IPS-18c (cell line): ENCODE measurements around the gene PDPN.
A peak's percentile ranks its signal among the peaks of the same experiment; 100 is the strongest.
"Not testable (repeated sequence)": the region's sequence is repeated elsewhere in the genome, so short reads cannot be mapped to it uniquely, and the experiment has no call there.

Experiments
- H3K4me3 ChIP-seq: 2 replicates; pipeline ENCODE4 v1.7.0; 2013; ENCODE audit warnings: low read depth, mild to moderate bottlenecking, low read length, moderate library complexity; ENCODE audit not compliant: insufficient read depth
- H3K9me3 ChIP-seq: one replicate; pipeline ENCODE4 v1.6.1; 2013; ENCODE audit warnings: mild to moderate bottlenecking, low read length, moderate library complexity; ENCODE audit not compliant: control insufficient read depth, insufficient read depth

The PDPN gene, protein sequence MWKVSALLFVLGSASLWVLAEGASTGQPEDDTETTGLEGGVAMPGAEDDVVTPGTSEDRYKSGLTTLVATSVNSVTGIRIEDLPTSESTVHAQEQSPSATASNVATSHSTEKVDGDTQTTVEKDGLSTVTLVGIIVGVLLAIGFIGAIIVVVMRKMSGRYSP

DNA sequence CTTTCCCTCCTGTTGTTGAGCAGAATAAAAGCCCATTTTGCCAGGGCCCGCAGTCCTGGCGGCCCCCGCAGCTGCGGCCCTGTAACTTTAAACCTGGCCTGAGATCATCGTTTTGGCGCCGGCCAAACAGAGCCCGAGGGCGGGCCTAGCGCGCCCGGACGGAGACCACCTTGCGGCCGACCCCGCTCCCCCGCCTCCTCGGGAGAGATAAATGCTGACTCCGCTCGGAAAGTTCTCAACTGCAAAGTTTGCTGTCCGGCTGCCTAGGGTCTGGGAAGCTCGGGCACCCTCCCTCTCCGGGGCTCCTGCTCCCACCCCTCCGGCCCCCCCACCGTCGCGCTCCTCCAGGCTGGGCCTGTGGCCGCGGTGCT, at the start of gene PDPN:
Gene PDPN, plus strand, starts transcription at position 238 of the 371 bp plus-strand sequence. CDS start 202 bp downstream, outside the sequence.
- peak within 1 kb of the TSS; percentile 85 for H3K4me3 ChIP-seq
- no peaks in the 10 kb centered on the region for H3K9me3 ChIP-seq

DNA sequence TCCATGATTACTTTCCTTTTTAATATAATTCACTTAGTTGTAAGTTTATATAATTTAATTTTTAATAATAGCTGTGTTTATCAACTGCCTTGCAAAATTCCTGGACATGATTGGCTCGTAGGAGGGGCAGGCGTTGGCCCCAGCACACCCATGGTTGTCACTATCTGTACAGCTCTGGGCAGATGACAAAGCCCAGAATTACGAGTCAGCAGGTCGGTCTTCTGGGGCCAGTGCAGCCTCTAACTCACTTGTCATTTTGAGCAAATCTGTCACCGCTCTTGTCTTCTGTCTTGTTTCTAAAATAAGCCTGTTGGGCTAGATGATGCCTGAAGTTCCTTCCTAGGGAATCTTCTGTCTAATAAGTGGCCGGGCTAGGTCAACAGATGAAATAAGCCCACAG, 48.4 kb upstream of the PDPN start:
- Histone ChIP-seq H3K4me3 (no peak overlapping the region), H3K9me3 (no peaks in the 10 kb centered on the region)

DNA sequence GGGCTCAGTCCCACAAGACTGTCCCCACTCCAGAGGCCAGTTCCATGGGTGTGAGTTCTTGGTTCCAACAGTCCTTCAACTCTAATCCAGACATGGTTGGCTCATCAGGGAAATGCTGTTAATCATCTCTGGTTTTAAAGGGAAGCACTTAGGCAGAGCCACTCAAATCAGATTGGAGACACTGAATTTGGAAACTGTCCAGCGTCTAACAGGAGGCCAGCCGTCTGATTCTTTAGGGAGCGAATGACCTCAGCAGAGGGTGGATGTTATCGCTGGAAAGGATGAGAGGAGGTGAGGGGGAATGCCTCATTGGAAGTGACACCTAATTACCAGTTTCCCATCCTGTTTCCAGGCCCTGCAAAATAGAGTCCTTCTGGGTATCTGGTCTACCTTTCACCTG, 47.1 kb upstream of the PDPN start:
- no peak overlapping the region for H3K4me3 ChIP-seq
- H3K9me3 ChIP-seq, result no peaks in the 10 kb centered on the region

DNA sequence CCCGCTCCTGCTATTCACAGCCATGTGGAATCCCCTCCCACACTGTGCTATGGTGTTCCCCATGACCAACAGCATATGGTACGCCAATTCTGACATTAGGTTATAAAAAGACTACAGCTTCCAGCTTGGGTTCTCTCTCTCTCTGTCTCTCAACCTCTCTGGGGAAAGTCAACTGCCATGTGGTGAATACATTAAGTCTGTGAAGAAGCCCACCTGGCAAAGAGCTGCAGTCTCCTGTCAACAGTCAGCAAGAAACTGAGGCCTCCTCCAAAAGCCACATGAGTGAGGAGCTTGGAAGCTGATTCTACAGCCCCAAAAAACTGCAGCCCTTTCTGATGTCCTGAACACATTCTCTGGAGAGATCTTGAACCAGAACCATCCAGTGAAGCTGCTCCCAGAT, 44.8 kb upstream of the PDPN start:
- no peak overlapping the region for H3K4me3 ChIP-seq
- no peaks in the 10 kb centered on the region for H3K9me3 ChIP-seq

DNA sequence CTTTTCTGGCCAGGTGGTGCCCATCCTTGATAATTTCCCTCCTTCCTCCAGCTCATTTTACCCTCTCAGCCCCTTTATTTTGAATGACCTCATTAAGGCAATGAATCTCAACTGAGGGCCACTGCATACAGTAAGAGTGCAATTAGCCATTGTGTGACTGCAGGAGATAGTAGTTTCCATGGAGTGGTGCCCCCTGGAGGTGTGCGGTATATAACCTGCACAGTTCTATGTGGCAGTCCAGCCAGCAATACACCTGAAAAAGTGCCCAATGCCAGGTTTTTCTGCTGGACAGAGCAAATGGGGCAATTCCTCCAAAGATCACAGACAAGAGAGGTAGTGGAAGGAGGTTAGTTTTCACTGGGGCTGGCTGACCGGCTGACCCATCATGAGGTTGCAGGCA, 43.9 kb upstream of the PDPN start:
- Histone ChIP-seq H3K9me3 (no peaks in the 10 kb centered on the region), H3K4me3 (no peak overlapping the region)

DNA sequence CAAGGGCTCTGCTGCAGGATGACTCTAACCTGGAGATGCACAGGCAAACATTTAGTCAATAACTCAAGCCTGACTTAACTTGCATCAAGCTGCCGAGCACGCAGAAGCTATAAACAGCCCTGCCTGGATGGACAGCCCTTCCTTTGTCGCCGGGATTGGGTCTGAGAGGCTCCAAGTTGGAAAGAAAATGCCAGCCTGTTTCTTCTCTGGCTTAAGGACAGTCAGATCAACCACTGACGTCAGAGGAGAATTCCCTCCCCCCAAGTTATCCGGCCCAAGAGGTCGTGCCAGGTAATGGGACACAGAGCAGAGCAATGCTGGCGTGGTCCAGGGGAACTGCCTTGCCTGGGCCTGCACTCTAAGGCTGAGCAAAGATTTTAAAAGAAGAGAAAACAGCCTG, 42.8 kb upstream of the PDPN start:
- H3K9me3 ChIP-seq, result no peaks in the 10 kb centered on the region

DNA sequence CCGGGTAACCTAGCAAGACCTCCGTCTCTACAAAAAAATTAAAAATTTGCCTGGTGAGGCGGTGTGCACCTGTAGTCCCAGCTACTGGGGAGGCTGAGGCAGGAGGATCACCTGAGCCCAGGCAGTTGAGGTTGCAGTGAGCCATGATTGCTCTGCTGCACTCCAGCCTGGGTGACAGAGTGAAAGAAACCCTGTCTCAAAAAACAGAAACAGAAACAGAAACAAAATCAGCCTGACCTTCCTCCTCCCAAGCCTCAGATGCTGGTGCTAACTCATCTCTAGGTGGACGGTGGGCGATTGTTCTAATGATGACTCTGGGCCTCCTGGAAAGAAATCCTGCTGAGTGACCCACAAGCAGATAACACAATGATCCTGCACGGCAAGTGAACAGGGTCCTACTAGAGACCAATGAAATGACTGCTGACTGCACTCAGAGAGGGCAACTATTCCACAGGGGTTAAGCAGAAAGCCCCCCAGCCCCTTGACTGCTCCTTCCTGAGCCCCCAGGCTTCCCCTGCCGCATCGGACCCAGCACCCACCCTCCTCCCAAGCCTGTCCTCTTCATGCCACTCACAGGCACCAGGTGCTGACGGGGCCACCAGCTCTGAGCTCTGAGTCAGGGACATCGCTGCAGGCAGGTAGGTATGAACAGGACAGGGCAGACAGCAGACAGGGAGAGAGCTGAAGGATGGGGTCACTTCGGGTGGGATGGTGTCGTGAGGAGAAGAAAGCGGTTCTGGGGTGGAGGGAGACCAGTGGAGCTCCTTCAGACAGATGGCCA, 42.0 kb upstream of the PDPN start:
- Histone ChIP-seq H3K9me3 (no peaks in the 10 kb centered on the region), H3K4me3 (no peak overlapping the region)

More for the DNA sequence above, 42.8 kb upstream of the PDPN start:
- no peak overlapping the region for H3K4me3 ChIP-seq

DNA sequence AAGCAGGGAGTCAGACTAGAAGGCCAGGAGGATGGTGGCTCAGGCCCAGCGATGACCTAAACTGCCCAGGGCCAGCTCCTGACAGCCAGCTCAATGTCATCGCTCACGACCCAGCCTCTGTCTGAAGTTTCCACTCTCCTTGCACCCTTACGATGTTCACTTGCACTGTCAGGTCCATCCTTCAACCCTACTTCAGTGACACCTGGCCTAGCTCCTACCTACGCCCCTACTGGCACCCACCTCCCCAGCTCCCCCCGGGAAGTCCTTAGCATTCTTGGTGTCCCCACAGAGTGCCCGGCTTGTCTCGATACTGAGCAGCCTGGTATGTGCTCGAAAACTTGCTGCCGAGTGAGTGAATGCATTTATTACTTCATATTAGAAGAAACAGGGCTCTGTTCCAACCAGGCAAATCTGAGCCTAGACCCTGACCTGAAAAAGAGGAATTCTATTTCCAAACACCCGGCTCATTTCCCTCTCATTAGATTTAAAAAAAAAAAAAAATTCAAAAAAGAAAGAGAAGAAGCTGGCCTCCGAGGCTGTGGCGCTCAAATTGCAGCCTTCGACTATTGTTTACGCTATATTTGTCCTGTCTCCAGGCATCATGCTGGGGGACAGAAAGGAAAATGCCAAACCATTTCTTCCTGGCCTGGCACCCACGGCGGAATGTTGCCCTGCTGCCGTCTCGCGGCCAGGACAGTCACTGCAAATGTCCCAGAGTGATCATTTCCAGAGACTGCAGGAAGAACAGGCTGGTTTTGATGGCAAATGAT, 40.0 kb upstream of the PDPN start:
- no peaks in the 10 kb centered on the region for H3K9me3 ChIP-seq

DNA sequence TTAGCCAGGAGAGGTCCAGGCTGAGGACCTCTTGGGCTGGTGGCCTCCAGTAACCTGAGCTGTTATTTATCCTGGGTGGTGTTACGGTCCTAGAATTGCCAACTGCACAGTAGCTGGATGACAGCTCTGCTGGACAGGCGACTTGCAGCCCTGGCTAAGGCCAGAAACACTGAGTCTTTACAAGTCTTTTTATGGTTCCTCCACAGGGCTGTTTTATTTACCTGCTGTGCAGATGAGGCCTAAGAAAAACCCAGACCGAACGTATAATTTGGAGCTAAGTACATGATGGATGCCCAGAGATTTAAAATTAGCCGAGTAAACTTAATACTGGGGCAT, 39.4 kb upstream of the PDPN start:
- H3K4me3 ChIP-seq, result no peak overlapping the region
- no peaks in the 10 kb centered on the region for H3K9me3 ChIP-seq

More for the DNA sequence above, 40.0 kb upstream of the PDPN start:
- H3K4me3 ChIP-seq, result no peak overlapping the region

DNA sequence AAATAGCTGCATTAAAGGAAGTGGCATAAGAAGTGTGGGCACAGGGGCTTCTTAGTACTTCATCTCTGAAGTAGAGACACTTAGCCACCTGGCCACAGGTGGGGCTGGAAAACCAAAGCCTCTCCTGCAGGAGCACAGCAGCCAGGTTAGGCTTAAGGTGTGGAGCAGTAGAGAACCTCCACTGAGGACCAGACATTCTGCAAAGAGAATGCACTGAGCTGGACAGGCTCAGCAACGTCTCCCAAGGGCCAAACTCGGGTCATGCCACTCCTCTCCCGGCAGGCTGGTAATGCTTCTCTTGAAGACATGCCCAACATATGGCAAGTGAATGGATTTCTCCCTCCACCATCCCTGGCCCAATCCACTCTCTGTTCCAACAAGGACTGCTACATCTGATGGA, 36.8 kb upstream of the PDPN start:
- Histone ChIP-seq H3K9me3 (no peaks in the 10 kb centered on the region), H3K4me3 (no peak overlapping the region)

DNA sequence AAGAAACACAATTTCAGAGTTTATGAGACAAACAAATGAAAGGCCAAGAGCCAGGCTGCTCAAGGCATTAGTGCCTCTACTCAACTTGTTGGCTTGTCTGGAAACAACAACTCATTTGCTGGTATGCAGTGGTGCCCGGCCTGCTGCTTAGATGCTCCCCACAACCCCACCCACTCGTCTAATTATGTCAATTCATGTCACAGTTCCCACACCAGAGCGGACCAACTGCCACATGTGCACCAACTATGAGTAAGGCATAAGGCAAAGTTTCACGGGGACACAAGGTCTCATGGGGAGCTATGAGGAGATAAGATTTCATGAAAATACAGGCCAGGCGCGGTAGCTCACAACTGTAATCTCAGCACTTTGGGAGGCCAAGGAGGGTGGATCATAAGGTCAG, 35.4 kb upstream of the PDPN start:
- no peak overlapping the region for H3K4me3 ChIP-seq
- no peaks in the 10 kb centered on the region for H3K9me3 ChIP-seq

DNA sequence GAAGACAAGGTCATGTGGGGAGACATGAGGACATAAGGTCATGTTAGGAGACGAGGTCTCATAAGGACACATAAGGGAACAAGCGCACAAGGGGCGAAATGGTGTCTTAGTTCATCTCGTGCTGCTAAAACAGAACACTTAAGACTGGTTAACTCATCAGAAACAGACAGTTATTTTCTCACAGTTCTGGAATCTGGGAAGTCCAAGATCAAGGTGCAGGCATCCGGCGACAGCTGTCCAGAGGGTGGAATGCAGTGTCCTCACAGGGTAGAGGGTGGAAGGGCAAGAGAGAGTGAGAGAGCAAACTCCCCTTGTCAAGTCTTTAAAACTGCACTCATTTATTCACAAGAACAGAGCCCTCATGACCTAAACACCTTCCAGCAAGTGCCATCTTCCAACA, 34.6 kb upstream of the PDPN start:
- Histone ChIP-seq H3K9me3 (no peaks in the 10 kb centered on the region), H3K4me3 (no peak overlapping the region)

DNA sequence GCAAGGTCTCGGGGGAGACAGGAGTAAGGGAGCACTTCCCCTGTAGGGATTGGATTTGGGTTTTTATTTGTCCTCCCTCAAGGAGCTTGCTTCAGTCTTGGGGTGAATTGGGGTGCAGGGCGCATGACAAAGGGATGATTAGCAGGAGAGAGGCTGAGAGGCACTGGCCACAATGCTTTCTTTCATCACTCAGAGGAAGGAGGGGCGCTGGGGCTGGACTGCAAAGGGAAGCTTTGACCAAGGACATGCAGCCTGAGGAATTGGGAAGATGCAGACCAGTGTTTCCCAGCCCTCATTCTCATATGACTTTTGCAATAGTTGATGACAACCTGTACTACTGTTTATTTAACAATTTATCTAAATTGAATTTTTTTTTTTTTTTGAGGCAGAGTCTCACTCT, 34.1 kb upstream of the PDPN start:
- H3K4me3 ChIP-seq, result no peak overlapping the region
- no peaks in the 10 kb centered on the region for H3K9me3 ChIP-seq

DNA sequence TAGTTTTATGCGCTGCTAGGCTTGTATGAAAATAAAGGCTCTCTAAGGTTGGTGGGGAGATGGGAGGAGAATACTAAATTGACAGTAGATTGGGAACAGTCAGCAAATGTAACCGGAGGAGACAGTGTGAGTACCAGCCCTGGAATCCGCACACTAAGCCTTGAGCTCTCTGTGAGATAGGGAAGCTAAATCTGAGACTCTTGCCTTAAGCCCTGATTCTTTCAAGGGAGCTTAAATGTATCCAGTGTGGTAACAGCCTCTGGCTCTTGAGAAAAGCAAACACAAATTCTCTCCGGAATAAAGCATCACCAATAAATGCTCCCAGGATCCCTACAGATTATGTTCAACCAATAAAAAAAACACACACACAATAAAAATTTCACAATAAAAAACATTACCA, 33.0 kb upstream of the PDPN start:
- no peak overlapping the region for H3K4me3 ChIP-seq
- no peaks in the 10 kb centered on the region for H3K9me3 ChIP-seq

DNA sequence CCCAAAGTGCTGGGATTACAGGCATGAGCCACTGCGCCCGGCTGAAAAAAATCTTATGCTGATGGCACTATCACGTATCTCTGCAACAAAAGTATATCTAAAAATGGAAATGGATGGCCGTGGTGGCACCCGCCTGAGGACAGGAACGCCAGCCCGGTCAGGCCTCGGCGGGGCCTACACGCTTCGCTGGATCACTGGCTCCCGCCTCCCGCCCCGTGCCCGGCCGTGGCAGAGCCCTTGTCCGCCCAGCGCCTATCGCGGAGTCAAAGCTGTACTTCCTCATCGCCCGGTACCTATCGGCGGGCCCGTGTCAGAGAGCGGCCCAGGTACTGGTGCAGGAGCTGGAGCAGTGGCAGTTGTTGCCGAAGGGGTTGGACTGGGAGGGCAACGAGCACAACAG, 28.8 kb upstream of the PDPN start:
- Histone ChIP-seq H3K9me3 (no peaks in the 10 kb centered on the region), H3K4me3 (no peak overlapping the region)

DNA sequence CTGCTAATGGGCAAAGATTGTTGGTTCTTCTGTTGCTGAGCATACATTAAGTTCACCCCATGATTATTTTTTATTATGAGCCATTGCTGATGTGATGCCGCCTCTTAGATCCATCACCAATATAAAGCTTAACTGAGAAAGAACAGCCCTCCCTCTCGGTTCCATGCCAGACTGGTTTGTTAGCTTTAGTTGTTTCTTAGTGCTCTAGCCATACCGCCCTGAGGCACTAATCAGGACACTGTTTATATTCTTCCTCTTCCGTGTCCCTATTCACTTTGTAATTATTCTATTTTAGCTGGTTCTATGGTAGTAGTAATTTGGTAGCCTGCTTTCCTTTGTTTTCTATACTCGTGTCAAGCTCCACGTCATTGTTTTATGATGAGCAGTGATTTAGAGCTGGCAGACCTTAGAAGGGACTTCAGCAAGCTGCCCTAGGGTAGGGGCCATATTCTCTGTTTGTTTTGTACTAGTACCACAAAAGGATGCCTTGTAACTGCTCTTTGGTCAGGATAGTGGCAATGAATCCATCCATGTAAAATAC, 27.3 kb upstream of the PDPN start:
- H3K9me3 ChIP-seq, result no peaks in the 10 kb centered on the region
- H3K4me3 ChIP-seq, result no peak overlapping the region

DNA sequence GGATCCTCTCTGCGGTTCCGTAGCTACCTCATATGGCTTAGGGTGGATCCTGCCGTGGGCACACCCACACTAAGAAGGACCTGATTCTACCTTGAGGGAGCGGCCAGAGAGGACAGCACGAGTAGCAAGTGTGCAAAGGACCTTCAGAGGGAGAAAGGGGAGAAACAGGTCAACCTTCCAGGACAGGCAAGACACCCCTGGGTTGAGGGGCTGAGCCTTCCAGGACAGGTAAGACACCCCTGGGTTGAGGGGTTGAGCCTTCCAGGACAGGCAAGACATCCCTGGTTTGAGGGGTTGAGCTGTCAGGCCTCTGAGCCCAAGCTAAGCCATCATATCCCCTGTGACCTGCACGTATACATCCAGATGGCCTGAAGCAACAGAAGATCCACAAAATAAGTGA, 23.1 kb upstream of the PDPN start:
- Histone ChIP-seq H3K4me3 (no peak overlapping the region), H3K9me3 (no peaks in the 10 kb centered on the region)

DNA sequence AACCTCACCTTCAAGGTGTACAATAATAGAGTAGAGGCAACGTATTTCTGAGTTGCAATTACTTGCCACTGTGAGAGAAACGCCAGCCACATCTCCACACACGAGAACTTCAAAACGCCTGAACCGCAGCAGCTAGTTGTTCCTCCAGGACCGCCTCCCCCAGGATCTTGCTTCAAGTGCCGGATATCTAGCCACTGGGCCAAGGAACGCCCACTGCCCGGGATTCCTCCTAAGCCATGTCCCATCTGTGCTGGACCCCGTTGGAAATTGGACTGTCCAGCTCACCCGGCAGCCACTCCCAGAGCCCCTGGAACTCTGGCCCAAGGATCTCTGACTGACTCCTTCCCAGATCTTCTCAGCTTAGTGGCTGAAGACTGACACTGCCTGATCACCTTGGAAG, 20.7 kb upstream of the PDPN start:
- H3K4me3 ChIP-seq, H3K9me3 ChIP-seq: not testable (repeated sequence)
